OCI-M2 (cell line): ENCODE measurements around the gene RAB40C.

ENCODE experiments used
- DNase-seq: peaks from one replicate; lab custom pipeline; 2025; ENCODE audit not compliant: unreplicated experiment; lab: John Stamatoyannopoulos, UW

Gene RAB40C

DNA sequence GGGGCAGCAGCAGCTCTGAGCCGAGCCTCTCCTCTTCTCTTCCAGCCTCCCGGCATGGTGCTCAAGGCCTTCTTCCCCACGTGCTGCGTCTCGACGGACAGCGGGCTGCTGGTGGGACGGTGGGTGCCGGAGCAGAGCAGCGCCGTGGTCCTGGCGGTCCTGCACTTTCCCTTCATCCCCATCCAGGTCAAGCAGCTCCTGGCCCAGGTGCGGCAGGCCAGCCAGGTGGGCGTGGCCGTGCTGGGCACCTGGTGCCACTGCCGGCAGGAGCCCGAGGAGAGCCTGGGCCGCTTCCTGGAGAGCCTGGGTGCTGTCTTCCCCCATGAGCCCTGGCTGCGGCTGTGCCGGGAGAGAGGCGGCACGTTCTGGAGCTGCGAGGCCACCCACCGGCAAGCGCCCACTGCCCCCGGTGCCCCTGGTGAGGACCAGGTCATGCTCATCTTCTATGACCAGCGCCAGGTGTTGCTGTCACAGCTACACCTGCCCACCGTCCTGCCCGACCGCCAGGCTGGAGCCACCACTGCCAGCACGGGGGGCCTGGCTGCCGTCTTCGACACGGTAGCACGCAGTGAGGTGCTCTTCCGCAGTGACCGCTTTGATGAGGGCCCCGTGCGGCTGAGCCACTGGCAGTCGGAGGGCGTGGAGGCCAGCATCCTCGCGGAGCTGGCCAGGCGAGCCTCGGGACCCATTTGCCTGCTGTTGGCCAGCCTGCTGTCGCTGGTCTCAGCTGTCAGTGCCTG lies 15.7 kb upstream of the RAB40C start:
- DNase-seq = no peak

DNA sequence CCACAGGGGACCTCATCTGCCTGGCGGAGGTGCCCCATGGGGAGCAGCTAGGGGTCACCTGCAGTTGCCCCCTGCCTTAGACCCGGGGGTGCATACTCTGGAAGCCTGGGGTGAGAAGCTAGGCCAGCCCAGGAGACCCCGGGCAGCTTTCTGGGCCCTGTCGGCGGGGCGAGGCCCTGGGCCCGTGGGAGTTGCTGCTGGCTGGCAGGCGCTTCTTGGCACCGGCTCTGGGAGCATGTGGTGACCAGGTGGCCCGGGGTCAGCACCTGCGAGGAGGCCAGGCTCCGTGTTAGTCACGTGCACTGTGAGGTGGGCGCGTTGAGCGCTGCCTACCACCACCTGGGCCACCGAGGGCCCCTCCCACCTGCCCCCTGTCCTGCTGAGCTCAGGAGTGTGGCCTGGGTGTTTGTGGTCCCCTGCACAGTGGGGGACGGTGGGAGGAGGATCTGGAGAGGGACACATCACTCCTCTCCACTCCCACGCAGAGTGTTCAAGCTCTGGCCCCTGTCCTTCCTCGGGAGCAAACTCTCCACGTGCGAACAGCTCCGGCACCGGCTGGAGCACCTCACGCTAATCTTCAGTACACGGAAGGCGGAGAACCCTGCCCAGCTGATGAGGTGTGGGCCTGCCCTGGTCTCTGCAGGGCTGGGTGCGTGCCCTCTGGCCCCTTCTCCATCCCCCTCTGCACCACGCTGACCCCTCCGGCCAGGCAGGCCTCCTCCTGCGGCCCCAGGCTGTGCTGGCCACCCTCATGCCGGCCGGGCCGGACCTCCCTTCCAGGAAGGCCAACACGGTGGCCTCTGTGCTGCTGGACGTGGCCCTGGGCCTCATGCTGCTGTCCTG lies 14.3 kb upstream of the RAB40C start:
- DNase-seq = no peak

DNA sequence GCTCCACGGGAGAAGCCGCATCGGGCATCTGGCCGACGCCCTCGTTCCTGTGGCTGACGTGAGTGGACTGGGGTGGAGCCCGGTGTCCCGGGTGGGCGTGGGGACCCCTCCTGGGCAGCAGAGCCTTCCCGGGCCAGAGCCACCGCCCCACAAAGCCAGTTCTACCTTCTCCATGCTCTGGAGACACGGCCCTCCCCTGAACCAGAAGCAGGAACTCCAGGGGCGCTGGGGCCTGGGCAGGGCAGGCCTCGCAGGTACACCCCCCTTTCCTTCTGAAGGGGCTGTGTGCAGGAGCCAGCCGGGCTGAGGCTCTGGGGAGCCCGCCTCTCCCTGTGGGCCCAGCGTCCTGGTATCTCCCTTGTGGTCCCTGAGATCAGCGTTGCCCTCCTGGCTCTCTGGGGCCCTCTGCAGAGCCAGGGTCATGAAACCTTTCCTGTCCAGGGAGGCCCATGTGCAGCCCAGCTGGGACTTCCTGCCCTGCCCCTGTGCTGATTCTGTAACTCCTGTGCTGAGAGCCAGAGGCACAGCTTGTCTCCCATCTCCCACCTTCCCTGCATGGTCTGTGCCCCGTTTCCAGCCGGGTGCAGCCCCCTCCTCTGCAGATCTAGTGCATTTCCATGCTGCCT lies 13.6 kb upstream of the RAB40C start:
- no peak for DNase-seq

DNA sequence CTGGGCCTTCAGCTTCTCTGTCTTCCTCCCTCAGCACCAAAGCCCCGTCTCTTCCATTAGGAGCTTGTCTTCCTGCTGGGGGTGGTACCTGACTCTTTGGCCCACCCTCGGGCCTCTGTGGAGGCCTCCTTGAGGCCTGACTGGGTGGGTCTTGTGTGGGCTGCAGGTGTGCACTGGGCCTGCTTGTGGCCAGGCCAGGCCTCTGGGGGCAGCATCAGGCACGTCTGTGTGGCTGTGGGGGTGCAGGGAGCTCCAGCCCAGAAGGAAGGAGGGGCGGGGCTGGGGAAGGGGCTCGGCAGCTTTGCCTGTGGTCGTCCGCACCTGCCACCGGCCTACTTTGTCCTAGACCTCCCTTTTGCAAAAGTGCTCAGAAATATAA lies 13.1 kb upstream of the RAB40C start:
- no peak for DNase-seq

DNA sequence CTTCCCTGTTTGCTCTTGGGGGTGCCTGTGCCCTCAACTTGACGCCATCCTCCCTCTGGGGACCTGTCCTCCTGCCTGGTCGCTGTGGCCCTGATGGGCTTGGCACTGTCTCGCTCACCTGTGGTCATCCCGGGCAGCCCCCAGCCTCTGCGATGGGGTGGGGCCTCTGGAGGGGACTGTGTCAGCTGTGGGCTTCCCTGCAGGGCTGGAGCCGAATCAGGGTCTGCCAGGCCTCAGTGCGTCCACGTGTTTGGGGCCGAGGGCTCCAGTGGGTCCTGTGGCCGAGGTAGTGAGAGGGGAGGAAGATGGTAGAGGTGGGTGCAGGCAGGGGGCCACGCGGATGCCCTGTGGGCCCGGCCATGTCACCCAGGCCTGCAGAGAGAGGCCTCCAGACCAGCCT lies 12.1 kb upstream of the RAB40C start:
- DNase-seq = no peak

DNA sequence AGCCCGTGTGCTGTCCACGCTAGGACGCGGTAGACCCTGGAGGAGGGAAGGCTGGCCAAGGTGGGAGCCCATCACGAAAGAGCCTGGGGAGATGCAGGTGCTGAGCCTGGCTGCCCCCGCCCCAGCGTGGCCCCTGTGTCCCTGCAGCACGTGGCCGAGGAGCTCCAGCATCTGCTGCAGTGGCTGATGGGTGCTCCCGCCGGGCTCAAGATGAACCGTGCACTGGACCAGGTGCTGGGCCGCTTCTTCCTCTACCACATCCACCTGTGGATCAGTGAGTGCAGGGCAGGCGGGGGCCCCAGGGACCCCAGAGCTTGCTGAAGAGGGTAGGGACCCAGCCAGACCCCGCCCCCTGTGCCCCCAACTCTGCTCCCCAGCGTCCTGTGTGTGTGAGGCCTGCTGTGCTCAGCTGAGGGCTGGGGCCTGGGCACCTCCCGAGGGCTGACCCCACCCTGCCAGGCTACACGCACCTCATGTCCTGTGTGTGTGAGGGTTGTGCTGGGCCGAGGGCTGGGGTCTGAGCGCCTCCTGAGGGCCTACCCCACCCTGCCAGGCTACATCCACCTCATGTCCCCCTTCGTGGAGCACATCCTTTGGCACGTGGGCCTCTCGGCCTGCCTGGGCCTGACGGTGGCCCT lies 11.5 kb upstream of the RAB40C start:
- no peak for DNase-seq

DNA sequence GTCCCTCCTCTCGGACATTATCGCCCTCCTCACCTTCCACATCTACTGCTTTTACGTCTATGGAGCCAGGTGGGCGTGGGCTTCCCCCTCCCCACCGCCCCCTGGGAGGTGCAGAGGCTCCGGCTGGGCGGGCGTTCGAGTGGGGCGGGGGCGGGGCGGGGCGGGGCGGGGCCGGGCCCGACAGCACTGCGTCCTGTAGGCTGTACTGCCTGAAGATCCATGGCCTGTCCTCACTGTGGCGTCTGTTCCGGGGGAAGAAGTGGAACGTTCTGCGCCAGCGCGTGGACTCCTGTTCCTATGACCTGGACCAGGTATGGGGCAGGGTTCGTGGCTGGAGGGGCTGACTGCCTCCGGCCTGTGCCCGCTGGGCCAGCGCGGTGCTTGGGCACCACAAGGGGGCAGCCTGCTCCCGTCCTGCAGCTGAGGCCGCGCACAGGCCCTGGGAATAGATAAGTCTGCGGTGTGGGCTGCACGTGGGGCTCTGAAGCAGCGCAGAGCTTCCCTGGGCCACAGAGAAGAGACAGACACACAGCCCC lies 10.9 kb upstream of the RAB40C start:
- no peak for DNase-seq

DNA sequence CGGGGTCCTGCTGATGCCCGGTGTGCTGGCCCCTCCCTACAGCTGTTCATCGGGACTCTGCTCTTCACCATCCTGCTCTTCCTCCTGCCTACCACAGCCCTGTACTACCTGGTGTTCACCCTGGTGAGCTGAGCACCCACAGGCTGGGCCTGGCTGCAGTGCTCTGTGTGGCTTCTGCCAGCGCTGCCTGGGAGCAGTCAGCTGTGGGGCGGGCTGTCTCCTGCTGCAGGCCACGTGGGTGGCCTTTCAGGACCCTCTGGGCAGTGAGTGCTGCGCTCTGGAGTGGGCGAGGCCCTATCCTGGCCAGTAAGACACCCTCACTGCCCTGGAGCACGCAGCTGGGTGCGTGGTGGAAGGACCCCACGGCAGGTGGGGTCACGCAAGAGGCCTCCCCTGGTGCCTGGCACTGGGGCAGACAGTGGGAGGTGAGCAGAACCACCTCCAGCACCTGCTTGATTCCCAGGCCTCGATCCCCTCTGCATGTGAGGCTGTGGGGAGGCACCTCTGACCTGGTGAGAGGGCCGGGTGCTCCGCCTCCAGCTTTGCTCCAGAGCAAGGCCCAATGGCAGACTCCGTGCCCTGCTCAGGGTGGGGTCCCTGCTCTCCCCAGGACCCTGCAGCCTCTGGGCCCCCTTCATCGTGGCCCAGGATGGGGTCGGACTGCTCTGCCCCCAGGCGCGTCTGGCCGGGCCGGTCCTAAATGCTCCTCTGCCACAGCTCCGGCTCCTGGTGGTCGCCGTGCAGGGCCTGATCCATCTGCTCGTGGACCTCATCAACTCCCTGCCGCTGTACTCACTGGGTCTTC lies 9.5 kb upstream of the RAB40C start:
- DNase-seq = no peak

DNA sequence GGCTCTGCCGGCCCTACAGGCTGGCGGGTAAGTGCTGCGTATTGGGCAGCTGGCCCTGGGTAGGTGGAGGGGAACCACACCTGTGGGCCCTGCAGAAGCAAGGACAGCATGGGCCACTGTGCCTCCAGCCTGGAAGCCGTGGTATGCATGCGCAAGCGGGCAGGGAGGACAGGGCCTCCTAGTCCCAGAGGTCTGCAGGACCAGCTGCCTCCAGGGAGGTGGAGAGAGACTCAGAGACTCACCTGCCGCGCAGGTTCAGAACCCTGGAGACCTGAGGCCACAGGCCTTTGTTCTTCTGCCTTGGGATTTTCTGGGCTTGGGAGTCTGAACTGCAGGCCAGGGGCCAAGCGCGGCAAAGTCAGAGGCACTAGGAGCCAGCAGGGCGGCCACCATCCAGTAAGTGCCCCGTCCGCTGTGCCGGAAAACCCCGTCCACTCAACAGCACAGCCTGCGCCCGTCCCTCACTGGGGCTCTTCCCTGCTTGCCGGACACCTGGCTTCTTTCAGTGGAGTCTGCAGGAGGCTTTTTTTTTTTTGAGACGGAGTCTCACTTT lies 8.8 kb upstream of the RAB40C start:
- no peak for DNase-seq

DNA sequence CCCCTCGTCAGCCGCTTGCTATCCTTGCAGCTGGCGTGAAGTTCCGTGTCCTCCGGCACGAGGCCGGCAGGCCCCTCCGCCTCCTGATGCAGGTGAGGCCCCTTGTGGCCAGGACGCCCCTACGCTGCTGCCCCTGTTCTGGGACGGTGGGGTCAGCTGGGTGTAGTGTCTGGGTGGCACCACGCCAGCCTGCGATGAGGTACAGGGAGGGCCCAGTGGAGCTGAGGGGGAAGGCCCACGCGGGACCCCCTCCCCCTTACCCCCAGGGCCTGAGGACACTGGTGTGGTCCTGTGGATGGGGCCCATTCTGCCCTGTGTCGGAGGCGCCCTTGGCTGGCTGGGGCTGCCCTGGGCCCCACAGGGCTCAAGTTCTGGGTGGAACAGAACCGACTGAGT lies 7.7 kb upstream of the RAB40C start:
- no peak for DNase-seq

DNA sequence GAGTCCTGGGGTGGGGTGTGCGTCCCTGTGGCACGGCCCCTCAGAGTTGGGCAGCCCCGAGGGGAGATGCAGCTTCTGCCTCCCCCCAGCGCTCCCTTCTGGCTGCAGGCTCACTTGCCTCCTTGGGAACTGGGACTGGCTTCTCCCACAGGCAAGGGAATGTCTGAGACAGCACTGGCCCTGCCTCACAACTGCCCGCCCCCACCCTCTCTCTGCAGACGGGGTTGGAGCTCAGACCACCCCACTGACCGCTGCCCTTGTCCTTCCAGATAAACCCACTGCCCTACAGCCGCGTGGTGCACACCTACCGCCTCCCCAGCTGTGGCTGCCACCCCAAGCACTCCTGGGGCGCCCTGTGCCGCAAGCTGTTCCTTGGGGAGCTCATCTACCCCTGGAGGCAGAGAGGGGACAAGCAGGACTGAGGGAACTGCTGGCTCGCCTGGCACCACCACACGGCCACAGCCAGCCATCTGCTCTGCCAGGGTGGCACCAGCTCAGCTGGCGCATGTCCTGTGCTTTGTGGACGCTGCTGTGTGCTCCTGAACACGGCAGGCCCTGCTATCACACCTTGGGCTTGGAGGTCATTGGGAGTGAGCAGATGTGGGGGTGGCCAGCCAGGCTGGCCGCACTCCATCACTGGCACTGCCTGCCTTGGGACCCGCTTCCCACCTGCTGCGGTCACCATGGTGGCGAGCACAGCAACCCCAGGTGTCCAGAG lies 7.1 kb upstream of the RAB40C start:
- no peak for DNase-seq

DNA sequence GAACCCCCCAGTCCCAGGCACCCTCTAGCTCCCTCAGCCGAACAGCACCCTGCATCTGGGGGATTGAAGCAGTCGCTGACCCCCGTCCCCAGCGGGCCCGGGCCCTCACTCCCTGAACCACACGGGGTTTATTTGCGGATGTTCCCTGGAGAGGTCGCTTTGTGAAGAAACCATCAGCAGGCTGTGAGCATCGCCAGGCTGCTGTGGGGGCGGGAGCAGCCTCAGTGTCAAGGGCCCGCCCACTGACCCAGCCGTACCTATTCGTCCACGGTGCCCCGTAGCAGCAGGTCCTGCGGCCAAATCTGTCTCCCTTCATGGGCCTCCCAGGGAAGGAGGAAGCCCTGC lies 6.4 kb upstream of the RAB40C start:
- DNase-seq = no peak

DNA sequence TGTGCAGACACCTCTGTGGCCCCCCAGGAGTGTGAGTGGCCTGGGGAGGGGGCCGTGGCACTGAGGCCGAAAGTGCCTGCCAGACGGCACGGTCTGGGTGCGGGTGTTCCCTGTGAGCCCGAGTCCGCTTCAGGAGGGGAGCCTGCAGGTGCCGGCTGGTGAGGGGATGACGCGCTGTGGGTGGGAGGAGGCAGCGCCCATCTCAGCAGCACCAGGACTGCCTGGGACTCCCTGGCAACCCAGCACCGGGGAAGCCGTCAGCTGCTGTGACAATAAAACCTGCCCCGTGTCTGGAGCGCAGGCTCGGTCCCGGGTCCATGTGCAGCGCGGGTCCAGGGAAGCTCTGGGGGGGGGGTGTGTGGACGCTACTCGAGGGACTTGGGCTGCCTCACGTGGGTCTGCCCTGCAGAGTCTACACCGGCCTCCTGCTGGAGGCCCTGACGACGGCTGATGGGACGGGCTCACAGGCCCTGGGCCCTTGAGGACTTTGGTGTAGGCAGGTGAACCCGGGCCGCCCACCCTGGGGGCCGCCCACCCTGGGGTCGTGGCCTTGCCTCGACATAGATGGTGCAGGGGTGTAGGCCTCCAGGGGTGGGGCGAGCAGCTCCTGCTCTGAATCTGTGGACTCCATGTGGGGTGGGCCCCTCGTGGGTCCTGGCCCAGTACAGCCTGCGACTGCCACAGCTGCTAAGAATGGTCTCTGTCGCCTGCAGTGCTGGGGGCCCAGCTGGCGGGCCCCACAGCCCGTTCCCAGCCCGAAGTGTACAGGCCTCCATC lies 5.9 kb upstream of the RAB40C start:
- no peak for DNase-seq

DNA sequence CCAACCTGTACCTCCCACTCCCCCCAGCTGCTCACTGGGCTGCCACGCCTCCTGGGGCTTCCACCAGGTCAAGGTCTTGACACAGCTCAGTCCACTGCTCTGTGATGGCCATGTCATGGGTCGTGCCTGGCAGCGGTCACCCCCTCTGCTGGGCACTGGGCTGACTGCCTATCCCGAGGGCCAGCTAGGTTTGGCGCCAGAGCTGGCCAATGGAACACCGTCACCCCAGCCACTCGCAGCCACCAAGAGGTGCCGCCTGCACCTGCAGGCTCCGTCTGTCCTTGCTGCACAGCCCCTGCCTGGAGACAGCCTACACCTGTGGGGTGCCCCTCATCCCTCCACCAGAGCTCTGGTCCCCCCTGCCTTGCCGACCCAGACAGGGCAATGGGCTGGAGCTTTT lies 4.5 kb upstream of the RAB40C start:
- no peak for DNase-seq

DNA sequence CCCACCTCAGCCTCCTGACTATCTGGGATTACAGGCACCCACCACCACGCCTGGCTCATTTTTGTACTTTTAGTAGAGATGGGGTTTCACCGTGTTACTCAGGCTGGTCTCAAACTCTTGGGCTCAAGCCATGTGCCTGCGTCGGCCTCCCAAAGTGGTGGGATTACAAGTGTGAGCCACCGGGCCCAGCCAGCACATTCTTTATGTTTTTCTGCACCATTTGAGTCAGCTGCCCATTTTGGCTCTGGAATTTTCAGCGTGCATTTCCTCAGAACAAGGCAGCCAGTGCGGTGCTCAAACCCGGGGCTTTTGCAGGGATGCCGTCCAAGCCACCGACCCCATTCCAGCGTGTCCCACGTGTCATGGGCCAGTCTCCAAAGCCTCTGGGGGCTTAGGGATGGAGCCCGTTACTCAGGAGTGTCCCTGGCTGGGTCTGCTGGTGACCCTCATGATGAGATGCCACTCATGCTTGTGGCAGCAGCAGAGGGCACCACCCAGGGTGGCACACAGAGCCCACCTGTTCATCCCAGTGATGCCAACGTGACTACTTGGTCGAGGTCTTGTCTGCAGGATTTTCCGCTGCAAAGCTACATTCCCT lies 3.7 kb upstream of the RAB40C start:
- DNase-seq = no peak

DNA sequence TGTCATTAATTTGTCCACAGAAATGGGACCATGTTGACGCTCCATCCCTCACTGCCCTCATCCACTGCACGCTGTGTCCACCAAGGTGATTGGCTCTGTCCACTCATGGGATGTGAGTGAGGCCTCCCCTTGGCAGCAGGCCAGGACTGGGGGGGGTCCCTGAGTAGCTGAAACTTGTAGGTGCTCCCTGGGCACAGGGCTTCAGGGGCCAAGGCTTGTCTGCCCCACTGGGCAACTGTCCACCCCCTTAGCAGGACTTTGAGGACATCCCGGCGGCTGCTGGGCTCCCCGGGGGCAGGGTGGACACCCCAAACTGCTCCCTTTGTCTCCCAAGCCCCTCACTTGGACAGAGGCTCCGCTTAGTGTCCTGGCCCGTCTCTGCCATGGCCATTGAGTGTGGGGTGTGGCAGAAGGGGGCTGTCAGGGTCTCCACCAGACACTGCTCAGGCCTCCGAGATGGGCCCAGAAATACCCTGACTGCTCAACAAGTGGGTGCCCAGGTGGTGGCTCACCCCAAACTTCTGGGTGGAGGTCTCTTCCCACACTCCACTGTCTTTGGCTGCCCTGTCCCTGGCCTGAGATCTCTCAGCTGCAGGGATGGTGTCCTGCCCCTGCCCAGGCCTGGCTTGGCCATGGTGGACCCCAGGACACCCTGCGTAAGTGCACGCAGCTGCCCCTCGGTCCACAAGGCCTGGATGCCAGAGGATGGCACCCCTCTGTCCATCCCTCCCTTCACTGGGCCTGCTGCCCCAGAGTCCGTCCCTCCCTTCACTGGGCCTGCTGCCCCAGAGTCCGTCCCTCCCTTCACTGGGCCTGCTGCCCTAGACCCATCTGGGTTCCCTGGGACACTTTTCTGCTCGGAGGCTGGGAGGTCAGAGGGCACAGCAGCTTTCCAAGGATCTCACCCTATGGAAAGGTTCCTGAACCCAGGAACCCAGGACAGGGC lies 2.9 kb upstream of the RAB40C start:
- no peak for DNase-seq

DNA sequence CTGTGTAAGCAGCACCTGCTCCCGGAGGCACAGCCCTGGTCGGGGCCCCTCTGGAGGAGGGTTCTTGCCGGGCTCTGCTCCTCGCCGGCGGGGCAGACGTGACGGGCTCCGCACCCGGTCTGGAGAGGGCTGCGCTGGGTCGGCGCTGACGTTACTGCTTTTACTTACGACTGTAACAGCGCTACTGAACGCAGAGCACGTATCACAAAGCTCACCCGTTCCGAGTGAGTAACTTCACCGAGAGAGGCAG lies 1.3 kb upstream of the RAB40C start:
- no peak for DNase-seq
